ES-I3 (cell line): ENCODE results near the gene ZNF689.
A peak's percentile ranks its signal among the peaks of the same experiment; 100 is the strongest.

Experiments used
- H3K36me3 ChIP-seq: 2 replicates; pipeline ENCODE4 v1.6.1; 2013; ENCODE audit warnings: mild to moderate bottlenecking, low read length, control low read depth, moderate library complexity; ENCODE audit not compliant: insufficient read depth
- H3K4me1 ChIP-seq: 2 replicates; pipeline ENCODE4 v1.6.1; 2013; ENCODE audit warnings: mild to moderate bottlenecking, control low read depth, low read length; ENCODE audit not compliant: insufficient read depth
- H3K9ac ChIP-seq: 2 replicates; pipeline ENCODE4 v1.6.1; 2013; ENCODE audit warnings: low read depth, mild to moderate bottlenecking, low read length, moderate library complexity
- H3K9me3 ChIP-seq: 2 replicates; pipeline ENCODE4 v1.6.1; 2013; ENCODE audit warnings: mild to moderate bottlenecking, low read length, moderate library complexity; ENCODE audit not compliant: control insufficient read depth, insufficient read depth

Gene ZNF689

DNA sequence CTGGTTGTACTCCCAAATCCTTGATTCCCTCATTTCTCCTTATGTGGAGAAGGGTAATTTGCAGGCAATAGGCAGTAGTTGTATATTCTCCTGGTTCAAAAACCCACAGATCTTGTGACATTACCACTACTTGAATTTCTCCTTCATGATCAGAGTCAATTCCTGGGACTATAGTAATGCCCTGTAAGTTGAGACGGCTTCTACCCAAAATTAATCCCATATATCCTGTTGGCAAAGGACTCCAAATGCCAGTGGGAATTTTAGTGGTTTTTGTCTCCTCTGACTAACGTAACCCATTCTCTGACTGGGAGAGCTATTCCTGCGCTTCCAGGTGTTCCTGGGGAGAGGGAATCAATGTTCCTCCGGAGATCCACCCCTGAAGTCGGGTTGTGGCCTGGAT lies 11.6 kb upstream of the ZNF689 start:
- no peaks in the 10 kb centered on the region for H3K9me3 ChIP-seq
- no peak overlapping the region for H3K9ac ChIP-seq
- H3K36me3 ChIP-seq, result no peaks in the 10 kb centered on the region
- H3K4me1 ChIP-seq, result no peaks in the 10 kb centered on the region

DNA sequence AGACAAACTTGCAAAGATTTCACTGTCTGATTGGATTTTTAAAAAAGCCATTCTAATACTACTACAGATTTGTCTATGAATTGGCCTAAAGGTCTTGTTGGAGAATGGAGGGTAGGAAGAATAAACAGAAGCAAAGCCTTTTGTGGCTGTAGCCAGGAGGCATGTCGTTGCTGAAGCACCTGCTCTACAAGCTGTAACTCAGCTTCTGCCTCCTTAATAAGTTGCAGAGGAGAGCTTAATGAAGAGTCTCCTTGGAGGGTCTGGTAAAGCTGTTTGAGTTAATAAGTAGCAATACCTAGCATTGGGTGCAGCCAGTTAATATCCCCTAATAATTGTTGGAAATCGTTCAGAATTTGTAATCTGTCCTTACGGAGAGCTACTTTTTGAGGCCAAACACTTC lies 10.0 kb upstream of the ZNF689 start:
- Histone ChIP-seq H3K9ac (no peak overlapping the region), H3K36me3 (no peaks in the 10 kb centered on the region), H3K9me3 (no peaks in the 10 kb centered on the region), H3K4me1 (no peaks in the 10 kb centered on the region)

DNA sequence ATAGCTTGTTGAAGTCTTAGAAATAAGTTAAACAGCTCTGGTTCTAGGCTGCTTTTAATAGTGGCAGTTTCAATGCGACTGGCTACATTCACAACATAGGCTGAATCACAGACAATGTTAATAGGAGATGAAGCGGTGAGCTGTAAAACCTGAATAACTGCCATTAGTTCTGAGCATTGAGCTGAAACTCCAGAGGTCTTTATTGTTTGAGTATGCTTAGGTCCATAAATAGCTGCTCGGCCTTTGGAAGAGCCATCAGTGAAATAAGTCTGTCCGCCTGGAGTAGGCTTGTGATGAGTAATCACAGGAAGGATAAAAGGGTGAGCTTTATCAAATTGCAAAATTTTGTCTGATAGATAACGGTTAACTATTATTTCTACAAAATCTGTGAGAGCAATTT lies 9.4 kb upstream of the ZNF689 start:
- Histone ChIP-seq H3K9ac (no peak overlapping the region), H3K4me1 (no peaks in the 10 kb centered on the region), H3K9me3 (no peaks in the 10 kb centered on the region), H3K36me3 (no peaks in the 10 kb centered on the region)

DNA sequence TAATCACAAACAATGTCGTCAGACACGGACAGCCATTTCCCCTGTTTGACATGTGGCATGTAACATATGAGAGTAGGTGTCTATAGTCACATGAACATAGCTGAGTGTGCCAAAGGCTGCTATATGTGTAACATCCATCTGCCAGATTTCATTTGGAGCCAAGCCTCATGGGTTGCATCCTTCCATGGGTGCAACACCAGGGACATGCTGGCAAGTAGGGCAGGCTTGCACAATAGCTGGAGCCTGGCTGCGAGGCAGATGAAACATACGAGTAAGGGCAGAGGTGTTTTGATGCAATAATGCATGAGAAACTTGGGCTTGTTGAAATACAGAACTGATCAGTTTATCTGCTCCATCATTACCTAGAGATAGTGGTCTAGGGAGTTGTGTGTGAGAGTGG lies 9.0 kb upstream of the ZNF689 start:
- Histone ChIP-seq H3K9me3 (no peaks in the 10 kb centered on the region), H3K36me3 (no peaks in the 10 kb centered on the region), H3K9ac (no peak overlapping the region), H3K4me1 (no peaks in the 10 kb centered on the region)

DNA sequence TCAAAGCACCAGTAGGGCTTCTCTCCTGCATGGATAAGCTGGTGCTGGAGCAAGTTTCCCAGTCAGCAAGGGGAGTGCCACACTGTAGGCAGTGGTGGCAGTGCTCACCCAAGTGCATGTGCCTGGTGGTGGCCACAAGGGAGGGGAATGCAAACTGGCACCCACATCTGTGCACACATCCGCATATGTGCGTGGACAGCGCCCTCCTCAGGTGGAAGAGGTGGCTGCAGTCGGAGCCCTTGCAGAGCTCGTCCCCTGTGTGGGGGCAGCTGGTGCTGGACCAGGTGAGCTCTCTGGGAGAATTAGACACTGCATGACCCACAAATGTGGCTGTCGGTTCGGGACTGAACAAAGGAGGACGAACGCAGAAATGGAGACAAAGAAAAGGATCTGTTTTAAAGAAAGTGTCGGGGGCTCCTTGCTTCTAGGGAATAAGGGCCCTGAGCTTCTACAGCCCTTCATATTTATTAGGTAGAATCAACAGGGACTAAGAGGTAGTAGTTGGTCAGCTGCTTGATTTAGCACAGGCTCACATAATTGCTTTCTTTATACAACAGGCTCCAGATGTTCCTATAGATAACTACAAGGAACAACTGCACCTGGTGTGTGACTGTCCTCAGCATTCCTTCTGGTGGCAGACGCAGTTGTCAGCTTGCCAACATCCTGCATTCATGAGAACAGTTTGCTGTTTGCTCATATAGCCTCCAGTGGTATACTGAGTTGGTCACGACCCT lies 5.3 kb upstream of the ZNF689 start:
- no peaks in the 10 kb centered on the region for H3K36me3 ChIP-seq
- no peaks in the 10 kb centered on the region for H3K4me1 ChIP-seq
- H3K9ac ChIP-seq, result no peak overlapping the region
- no peaks in the 10 kb centered on the region for H3K9me3 ChIP-seq

DNA sequence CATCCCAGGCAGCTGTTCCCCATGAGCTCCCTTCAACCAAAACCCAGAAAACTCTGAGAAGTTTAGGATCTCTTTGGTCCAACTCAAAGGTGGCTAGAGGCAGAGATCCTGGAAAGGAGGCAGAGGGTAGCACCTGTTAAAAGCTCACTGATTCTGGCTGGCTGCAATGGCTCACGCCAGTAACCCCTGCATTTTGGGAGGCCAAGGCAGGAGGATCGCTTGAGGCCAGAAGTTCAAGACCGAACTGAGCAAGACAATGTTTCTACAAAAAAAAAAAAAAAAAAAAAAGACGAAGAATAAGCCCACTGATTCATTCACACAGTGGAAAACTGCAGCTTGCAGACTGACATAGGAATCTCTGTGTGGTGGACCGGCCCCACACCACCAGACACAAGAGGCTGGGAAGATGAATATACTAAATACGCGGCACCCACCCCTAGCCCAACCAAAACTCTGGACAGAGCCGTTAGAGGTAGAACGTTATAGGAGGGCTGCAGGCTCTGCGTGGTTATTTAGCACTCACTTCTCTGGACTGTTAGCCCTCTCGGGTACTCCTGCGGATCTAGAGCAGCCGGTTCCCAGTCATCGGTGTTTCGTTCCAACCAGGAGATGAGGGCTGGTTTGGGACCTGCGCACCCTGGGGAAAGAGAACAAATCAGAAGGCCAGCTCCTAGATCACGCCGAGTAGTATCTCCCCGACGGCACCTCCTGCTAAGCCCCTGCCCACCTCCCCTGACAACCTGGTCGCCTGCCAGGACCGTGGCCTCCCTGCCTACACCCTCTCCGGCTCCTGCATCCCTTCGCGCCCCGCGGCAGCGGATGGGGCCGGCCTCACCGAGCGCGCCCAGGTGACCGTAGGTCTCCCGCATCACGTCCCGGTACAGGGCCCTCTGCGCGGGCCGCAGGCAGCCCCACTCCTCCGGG lies 925 bp downstream of the ZNF689 start:
- no peaks in the 10 kb centered on the region for H3K9me3 ChIP-seq
- peaks cover 7% of the 10 kb centered on the region; the same call in 1 of the 2 replicates for H3K36me3 ChIP-seq
- peak overlapping the region; percentile 99 for H3K9ac ChIP-seq
- H3K4me1 ChIP-seq, result no peaks in the 10 kb centered on the region

GRCh38 chr16:30606004-30606403 lies 4.2 kb downstream of the ZNF689 start:
- Histone ChIP-seq H3K4me1 (no peaks in the 10 kb centered on the region), H3K36me3 (peaks cover 7% of the 10 kb centered on the region; the same call in 1 of the 2 replicates), H3K9ac (no peak overlapping the region), H3K9me3 (no peaks in the 10 kb centered on the region)

DNA sequence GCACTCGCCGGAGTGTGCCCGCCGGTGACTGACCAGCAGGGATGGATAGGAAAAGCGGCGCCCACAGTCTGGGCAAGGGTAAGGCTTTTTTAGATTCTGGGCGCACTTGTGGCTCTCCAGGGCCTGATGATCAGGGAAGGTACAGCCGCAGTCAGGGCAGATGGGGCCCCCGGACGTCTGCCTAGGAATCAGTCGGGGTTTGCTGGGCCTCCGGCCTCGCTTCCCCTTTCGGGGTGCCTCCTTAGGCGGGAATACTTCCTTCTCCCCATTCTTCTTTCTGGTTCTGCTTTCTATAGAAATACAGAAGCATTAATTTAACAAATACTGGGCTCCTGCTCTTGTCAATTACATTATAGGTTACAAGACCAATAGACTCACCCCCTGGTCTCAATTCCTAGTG lies 5.0 kb downstream of the ZNF689 start:
- H3K36me3 ChIP-seq, result peaks cover 7% of the 10 kb centered on the region; the same call in 1 of the 2 replicates
- no peak overlapping the region for H3K9ac ChIP-seq
- H3K4me1 ChIP-seq, result no peaks in the 10 kb centered on the region

DNA sequence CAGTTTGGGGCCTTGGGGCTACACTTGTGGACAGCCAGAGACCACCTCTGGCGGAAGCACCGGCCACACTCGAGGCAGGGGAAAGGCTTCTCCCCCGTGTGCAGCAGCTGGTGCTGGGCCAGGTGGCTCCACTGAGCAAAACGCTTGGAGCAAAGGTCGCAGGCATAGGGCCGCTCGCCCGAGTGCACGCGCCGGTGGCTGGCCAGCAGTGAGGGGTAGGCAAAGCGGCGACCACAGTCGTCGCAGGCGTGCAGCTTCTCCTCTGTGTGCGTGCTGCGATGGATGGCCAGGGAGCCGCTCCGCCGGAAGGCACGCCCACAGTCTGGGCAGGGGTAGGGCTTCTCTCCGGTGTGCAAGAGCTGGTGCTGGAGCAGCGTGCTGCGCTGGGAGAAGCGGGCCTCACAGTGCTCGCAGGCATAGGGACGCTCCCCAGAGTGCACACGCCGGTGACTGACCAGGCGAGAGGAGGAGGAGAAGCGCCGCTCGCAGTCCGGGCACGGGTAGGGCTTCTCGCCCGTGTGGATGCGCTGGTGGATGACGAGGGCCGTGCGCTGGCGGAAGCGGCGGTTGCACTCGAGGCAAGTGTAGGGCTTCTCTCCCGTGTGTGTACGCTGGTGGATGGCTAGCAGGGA lies 5.8 kb downstream of the ZNF689 start:
- Histone ChIP-seq H3K36me3 (peaks cover 7% of the 10 kb centered on the region; the same call in 1 of the 2 replicates), H3K4me1 (no peaks in the 10 kb centered on the region), H3K9ac (no peak overlapping the region), H3K9me3 (no peaks in the 10 kb centered on the region)

More for the DNA sequence above, 5.0 kb downstream of the ZNF689 start:
- H3K9me3 ChIP-seq, result no peaks in the 10 kb centered on the region

DNA sequence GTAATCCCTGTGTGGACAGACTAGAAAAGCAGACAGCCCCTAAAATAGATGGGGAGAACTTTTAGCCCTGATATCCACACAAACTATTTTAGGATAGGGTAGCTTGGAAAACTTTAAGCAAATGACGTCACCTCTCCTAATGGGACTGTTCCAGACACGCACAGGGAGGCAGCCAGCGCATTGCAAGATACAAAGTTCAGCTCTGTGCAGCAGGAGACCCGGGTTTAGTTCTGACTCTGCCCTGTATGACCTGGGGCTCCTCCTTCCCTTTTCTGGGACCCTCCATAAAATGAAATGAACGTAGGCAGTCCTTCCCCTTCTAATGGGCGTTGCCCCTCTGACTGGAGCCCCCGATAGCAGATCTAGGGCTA lies 6.3 kb downstream of the ZNF689 start:
- H3K4me1 ChIP-seq, result no peaks in the 10 kb centered on the region
- H3K36me3 ChIP-seq, result peaks cover 7% of the 10 kb centered on the region; the same call in 1 of the 2 replicates
- H3K9me3 ChIP-seq, result no peaks in the 10 kb centered on the region
- no peak overlapping the region for H3K9ac ChIP-seq

- Histone ChIP-seq H3K9me3 (no peaks in the 10 kb centered on the region), H3K9ac (no peak overlapping the region), H3K36me3 (peaks cover 2% of the 10 kb centered on the region; the same call in 1 of the 2 replicates), H3K4me1 (no peaks in the 10 kb centered on the region)
These were observed 7.4 kb downstream of the ZNF689 start for GRCh38 chr16:30602616-30603277.

- H3K9ac ChIP-seq, result no peak overlapping the region
- H3K4me1 ChIP-seq, result no peaks in the 10 kb centered on the region
- no peaks in the 10 kb centered on the region for H3K9me3 ChIP-seq
- no peaks in the 10 kb centered on the region; the same call in 1 of the 2 replicates for H3K36me3 ChIP-seq
These were observed 8.2 kb downstream of the ZNF689 start for GRCh38 chr16:30601966-30602365.

DNA sequence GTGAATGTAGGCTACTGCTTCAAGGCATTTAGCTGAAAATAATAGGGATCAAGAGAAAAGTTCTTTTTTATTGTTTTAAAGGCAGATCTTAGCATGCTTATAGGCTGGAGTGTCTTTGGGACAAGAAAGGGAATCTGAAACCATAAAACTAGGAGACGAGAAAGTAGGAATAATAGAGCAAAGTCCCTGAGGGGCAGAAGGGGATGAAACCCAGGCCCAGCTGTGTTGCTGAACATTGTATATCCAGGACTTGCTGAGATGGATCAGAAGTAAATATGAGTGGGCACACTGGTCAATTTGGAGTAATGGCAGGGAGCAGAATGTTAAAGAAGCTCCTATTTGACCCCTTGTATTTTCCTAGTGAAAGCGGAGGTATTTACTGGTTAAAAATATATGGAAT lies 9.3 kb downstream of the ZNF689 start:
- H3K36me3 ChIP-seq, result no peaks in the 10 kb centered on the region; the same call in 1 of the 2 replicates
- H3K4me1 ChIP-seq, result no peaks in the 10 kb centered on the region
- H3K9ac ChIP-seq, result no peak overlapping the region
- no peaks in the 10 kb centered on the region for H3K9me3 ChIP-seq

DNA sequence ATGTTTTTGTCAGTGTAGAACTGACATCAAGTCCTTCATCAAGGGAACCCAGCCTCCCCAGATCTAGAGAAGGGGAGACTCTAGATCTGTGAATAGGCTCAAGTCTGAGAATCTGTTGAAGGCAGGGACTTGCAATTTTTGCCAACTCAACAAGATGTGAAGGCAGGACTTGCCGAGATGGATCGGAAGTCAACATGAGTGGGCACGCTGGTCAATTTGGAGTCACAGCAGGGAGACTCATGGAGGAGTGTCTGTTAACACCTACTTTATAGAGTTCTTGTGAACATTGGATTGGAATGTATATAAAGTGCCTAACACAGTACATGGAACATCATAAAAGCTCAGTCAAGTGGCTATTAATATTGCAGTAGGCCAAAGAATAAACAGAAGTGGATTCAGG lies 10.0 kb downstream of the ZNF689 start:
- no peak overlapping the region for H3K9ac ChIP-seq
- no peaks in the 10 kb centered on the region for H3K9me3 ChIP-seq
- no peaks in the 10 kb centered on the region; the same call in 1 of the 2 replicates for H3K36me3 ChIP-seq
- H3K4me1 ChIP-seq, result no peaks in the 10 kb centered on the region
